H1 (cell line): ENCODE results near the gene KRTAP10-5.

Source experiments
- ATF3 ChIP-seq: IDR thresholded peaks from 2 replicates; pipeline ENCODE4 v1.6.1; 2011; ENCODE audit warnings: low read depth, mild to moderate bottlenecking, low read length; ENCODE audit not compliant: insufficient read depth
- CTCF ChIP-seq, 3 experiments: IDR thresholded peaks; 1 replicate in 2 of 3; 2 replicates in 1 of 3; pipeline versions ENCODE4 v1.5.1 to v1.6.1; 2011; ENCODE audit warnings: low read length in 3 of 3, mild to moderate bottlenecking in 3 of 3, inconsistent platforms in 2 of 3, low read depth in 1 of 3, moderate library complexity in 1 of 3; ENCODE audit not compliant: insufficient read depth in 1 of 3; ENCODE audit errors: control extremely low read depth in 1 of 3
- POLR2AphosphoS5 ChIP-seq: IDR thresholded peaks from 2 replicates; pipeline ENCODE4 v1.6.1; 2011; ENCODE audit warnings: low read depth, low read length

GRCh38 chr21:44582055-44582454, 1.7 kb upstream of the KRTAP10-5 start:
- TF ChIP-seq ATF3 (no peak), CTCF (IDR thresholded peaks at IDR 0.05; ENCODE audit: control extremely low read depth in 1 of 3, insufficient read depth in 1 of 3, low read depth in 1 of 3, low read length in 3 of 3) (no peak), POLR2AphosphoS5 (no peak)
